LNCAP (cell line): ENCODE results near the gene SH2D2A.

ENCODE experiments used
- CTCF ChIP-seq: fragments of 450-650 bp; IDR thresholded peaks from 2 replicates; pipeline ENCODE4 v1.5.1; 2017; ENCODE audit warnings: mild to moderate bottlenecking

SH2D2A gene

GRCh38 chr1:156854634-156855033 lies 38.0 kb upstream of the SH2D2A start:
- TF ChIP-seq CTCF: no peak

GRCh38 chr1:156853761-156854160 lies 37.1 kb upstream of the SH2D2A start:
- TF ChIP-seq CTCF: no peak

- no peak for TF ChIP-seq CTCF
These were observed 35.8 kb upstream of the SH2D2A start for GRCh38 chr1:156852418-156852874.

DNA sequence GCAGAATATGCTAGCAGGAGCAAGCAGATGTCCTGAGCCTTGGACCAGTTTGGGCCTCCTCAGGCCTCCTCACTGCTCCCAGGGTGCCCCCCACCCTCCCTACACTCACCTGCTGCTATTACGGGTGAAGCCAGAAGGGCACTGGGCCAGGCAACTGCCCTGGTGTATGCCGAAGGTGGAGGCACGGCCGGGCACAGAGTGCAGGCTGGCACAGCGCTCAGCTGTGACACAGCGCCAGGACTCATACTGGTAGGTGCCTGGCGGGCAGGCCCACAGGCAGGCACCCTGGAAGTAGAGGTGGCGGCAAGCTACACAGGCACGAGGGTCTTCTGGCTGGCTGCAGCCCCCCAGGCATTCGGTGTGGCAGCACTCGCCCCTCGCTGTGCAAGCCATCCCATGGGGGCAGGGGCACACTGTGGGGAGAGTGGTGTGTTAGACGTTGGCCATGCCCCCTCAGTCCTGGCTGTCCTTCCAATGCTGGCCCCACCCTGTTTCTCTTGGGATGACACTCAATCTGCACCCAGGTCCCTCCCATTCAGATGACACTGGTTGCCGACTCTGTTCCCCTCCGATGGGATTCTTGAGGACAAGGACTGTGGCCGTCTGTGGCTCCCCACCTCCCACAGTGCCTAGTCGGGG lies 35.2 kb upstream of the SH2D2A start:
- no peak for TF ChIP-seq CTCF

DNA sequence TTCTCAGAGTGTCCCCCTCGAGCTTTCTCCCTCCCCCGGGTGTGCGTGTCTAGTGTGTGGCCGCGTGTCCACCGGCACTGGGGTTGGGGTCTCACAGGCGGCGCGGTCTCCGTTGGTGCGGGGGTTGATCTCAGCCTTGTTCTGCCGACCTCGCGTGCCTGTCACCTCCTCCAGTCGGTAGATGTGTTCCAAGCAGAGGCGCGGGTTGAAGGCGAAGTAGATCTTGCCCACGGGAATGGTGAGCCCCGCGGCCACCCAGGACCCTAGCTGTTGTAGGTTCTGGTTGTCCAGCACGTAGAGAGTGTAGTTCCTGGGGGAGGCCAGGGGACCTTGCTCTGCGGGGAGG lies 32.5 kb upstream of the SH2D2A start:
- TF ChIP-seq CTCF: no peak

GRCh38 chr1:156848461-156849150 lies 32.0 kb upstream of the SH2D2A start:
- no peak for TF ChIP-seq CTCF

DNA sequence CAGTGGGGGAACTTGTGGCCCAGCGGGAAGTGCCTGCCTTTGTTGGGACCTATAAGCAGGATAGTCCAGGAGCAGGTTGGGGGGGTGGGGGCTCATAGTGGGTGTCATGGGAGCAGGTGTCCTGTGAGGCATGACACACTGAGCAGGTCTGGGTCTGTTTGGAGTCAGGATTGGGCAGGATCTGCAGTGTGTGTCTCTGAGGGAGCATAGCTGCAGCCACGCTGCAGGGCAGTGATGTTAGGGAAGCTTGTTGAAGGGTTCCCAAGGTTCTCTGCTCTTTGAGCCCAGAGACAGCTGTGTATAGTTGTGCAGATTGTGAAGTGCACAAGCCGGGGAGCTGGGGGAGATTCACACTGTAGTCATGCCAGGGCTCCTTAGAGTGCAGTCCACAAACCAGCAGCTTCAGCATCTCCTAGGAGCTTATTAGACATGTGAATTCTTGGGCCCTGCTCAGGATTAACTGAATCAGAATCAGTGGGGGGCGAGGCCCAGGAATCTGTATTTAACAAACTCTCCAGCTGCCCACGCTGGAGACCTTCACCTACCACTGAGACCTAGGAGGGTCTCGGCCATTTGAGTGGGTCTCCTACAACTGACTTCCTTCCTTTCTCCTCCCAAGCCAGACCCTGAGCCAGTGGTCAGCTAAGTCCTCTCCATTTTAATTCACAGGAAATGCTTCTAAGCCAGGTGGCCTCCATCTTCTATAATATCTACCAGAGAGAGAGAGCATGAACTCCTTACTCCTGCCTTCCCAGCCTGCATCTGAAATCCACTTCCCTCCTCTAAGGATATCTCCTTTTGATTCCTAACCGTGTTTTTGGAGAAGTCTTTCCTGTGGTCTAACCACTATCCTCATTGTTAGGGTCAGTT lies 31.2 kb upstream of the SH2D2A start:
- TF ChIP-seq CTCF: no peak
